Astrocyte of the spinal cord (primary cell): Measurements from ENCODE around the gene MYT1.

ENCODE experiments used
- DNase-seq: peaks from one replicate; pipeline ENCODE4 v3.0.0; 2011; ENCODE audit warnings: low read depth, low spot score
- H3K4me3 ChIP-seq: 2 replicates; pipeline ENCODE4 v1.5.1; 2011; ENCODE audit warnings: low read depth, mild to moderate bottlenecking, low read length, moderate library complexity
- in situ Hi-C: cut with HindIII; loops from 2 replicates; pipeline ENCODE4 v1.10.0; 2017; ENCODE audit warnings: low sequenced_read_pairs
- TF ChIP-seq, protein P1 (sequence below): IDR thresholded peaks from 2 replicates; pipeline ENCODE4 v1.5.1; 2012; ENCODE audit warnings: low read depth, mild to moderate bottlenecking, low read length, inconsistent platforms

The MYT1 gene

DNA sequence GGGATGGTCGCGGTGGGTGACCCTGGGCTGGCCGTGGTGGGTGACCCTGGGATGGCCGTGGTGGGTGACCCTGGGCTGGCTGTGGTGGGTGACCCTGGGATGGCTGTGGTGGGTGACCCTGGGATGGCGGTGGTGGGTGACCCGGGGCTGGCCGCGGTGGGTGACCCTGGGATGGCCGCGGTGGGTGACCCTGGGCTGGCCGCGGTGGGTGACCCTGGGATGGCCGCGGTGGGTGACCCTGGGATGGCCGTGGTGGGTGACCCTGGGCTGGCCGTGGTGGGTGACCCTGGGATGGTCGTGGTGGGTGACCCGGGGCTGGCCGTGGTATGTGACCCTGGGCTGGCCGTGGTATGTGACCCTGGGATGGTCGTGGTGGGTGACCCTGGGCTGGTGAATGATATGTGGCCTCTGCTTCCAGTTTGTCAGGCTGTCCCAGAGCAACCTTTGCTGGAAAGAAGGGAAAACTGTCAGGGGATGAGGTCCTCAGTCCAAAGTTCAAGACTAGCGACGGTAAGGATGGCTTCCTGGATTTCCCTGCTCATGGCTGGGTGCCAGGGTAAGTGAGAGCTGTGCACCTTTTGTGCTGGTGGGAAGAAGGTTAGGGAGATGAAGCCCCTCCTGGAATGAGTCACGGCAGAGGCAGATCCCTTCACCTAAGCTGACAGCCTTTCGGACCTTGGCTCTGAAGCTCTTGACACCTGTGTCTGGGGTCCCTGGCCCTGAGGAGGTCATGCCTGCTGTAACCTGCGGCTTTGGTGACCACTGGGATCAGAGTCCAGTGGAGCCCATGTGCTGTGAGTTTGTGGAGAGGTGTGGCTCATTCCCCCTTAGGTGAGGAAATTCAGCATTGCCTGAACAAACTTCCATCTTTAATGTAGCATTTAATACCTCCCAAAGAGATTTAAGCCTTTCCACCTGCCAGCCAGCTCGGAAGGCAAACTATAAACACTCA, 72.2 kb downstream of the MYT1 start:
- H3K4me3 ChIP-seq = no peak overlapping the region
- no peak for DNase-seq
- TF ChIP-seq, protein P1, sequence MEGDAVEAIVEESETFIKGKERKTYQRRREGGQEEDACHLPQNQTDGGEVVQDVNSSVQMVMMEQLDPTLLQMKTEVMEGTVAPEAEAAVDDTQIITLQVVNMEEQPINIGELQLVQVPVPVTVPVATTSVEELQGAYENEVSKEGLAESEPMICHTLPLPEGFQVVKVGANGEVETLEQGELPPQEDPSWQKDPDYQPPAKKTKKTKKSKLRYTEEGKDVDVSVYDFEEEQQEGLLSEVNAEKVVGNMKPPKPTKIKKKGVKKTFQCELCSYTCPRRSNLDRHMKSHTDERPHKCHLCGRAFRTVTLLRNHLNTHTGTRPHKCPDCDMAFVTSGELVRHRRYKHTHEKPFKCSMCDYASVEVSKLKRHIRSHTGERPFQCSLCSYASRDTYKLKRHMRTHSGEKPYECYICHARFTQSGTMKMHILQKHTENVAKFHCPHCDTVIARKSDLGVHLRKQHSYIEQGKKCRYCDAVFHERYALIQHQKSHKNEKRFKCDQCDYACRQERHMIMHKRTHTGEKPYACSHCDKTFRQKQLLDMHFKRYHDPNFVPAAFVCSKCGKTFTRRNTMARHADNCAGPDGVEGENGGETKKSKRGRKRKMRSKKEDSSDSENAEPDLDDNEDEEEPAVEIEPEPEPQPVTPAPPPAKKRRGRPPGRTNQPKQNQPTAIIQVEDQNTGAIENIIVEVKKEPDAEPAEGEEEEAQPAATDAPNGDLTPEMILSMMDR = no peak
- in situ Hi-C loops = no loop called here

DNA sequence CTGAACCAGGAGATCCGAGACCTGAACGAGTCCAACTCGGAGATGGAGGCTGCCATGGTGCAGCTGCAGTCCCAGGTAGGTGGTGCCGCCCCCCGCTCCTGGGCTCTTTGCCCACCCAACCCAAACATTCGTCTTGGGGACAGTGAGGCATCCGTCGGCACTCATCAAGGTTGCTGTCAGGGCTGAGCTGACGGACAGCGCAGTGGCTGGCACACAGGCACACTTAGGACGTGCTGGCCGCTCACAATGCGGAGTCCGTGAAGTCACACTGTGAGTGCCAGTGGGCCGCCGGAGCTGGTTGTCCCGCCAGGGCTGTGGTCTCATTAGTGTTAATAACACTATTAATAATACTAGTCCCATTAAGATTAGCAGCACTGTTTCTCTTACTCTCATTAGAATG, 73.1 kb downstream of the MYT1 start:
- TF ChIP-seq, protein P1 = no peak
- no peak overlapping the region for H3K4me3 ChIP-seq
- in situ Hi-C loops = no loop called here
- no peak for DNase-seq

DNA sequence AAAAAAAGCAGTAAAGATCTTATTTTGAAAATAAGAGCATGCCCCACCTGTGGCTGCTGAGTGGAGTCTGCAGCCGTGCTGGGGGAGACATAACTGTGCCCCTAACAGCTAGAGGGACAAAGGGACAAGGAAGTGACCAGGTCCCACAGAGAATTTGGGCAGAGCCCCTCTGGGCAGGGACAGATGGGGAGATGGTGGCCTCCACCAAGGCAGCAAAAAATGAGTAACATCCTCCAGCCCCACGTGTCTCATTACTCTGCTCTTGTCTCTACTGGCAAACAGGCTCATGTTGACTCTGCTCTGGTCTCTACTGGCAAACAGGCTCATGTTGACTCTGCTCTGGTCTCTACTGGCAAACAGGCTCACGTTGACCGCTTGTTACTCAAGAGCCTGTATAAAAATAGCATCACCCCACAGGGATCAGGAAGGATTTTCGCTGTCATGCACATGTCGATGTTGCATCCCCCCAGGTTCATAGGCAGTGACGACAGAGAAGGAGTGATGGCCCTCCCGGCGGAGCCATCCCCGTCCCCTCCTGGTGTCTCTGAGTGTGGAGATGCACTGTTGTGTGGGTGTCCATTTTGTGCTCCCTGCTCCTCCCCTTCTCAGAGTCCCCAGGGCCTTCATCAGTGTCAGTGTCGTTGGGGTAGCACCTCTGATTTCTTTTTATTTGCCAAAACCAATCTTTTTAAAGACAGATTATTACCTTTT, 74.0 kb downstream of the MYT1 start:
- TF ChIP-seq, protein P1 = no peak
- in situ Hi-C loops = no loop called here
- DNase-seq = no peak
- no peak overlapping the region for H3K4me3 ChIP-seq

DNA sequence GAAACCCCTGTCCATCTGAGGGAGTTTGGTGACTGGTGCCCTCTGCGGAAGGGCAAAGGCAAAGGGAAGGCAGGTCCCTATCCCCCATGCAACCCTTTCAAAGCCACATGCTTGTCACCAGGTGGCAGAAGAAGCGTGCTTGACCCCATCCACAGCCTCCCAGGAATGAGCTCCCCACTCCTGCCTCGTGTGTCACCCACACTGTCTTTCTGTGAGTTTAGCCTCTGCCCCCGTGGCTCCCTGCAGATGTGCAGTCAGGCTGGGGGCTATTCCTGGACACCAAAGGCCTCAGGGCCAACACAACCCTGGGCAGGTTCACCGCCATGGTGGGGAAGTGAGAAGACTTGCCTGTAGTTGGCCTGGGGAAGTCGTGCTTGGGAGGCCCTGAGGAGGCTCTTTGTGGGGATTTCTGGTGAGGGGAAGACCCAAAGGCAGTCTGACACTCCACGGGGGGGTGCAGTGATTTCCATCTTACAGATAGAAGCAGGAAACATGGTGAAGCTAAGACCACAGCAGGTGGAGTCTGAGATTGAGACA, 74.7 kb downstream of the MYT1 start:
- no peak for DNase-seq

DNA sequence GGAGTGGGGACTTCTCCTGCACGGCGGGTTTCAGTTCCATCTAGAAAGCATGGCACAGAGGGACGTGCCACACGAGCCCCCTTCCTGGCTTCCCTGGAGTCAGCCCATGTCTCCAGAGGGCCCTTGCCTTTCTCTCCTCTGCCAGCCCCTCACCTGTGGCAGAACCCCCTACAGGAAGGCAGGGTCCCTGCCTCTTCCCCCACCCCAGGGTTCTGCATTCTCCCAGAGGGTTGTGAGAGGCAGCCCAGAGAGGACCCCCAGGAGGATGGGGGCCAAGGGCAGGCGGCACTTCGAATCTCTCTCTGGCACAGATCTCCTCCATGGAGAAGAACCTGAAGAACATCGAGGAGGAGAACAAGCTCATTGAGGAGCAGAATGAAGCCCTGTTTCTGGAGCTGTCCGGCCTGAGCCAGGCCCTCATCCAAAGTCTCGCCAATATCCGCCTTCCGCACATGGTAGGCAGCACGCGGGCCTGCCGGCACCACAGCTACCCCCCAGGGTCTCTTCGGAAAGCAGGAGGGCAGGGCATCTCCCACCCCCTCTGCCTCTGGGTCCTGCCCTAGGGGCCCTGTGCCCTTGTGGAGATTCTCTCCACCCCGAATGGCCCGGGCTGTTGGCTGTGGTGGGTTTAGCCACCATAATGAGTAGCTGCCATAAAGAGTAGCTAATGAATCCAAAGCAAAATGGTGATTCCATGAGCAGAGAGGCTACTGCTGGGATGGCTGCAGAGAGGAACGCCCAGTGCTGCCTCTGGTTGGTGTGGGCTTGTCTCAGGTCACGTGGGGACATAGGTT, 75.4 kb downstream of the MYT1 start:
- no peak for DNase-seq
- TF ChIP-seq, protein P1 = no peak
- H3K4me3 ChIP-seq = no peak overlapping the region
- in situ Hi-C loops = no loop called here

More for the DNA sequence above, 74.7 kb downstream of the MYT1 start:
- in situ Hi-C loops = no loop called here
- H3K4me3 ChIP-seq = no peak overlapping the region
- TF ChIP-seq, protein P1 = no peak
